GM19351 (cell line): Measurements from ENCODE around the gene FAM221A.
"Not testable (repeated sequence)": the region's sequence is repeated elsewhere in the genome, so short reads cannot be mapped to it uniquely, and the experiment has no call there.

ENCODE experiments used
- ATAC-seq: cut with Tn5 transposase; IDR thresholded peaks from one replicate; pipeline ENCODE4 v1.9.1; 2021; ENCODE audit warnings: mild to moderate bottlenecking, moderate library complexity; ENCODE audit not compliant: unreplicated experiment

The FAM221A gene

GRCh38 chr7:23698822-23699221, 18.8 kb downstream of the FAM221A start:
- no peak for ATAC-seq

GRCh38 chr7:23700046-23700445, 20.0 kb downstream of the FAM221A start:
- ATAC-seq = no peak

GRCh38 chr7:23709081-23709750, 29.2 kb downstream of the FAM221A start:
- no peak for ATAC-seq

GRCh38 chr7:23710000-23710399, 30.0 kb downstream of the FAM221A start, which contains the start of gene STK31:
Gene STK31, plus strand, starts transcription at chr7:23710219. Its CDS starts 67 bp downstream, at chr7:23710286.
- no peak for ATAC-seq

GRCh38 chr7:23712368-23713284, 32.6 kb downstream of the FAM221A start:
- no peak for ATAC-seq

- ATAC-seq = no peak
Measured at GRCh38 chr7:23713285-23714149, 33.5 kb downstream of the FAM221A start.

- ATAC-seq = no peak
Measured at GRCh38 chr7:23714150-23714464, 34.1 kb downstream of the FAM221A start.

- ATAC-seq = no peak
Measured at GRCh38 chr7:23714579-23714978, 34.6 kb downstream of the FAM221A start.

GRCh38 chr7:23715099-23715498, 35.1 kb downstream of the FAM221A start:
- no peak for ATAC-seq

GRCh38 chr7:23717788-23718187, 37.8 kb downstream of the FAM221A start:
- ATAC-seq = no peak

- no peak for ATAC-seq
Measured at GRCh38 chr7:23721456-23721855, 41.5 kb downstream of the FAM221A start.

- not testable (repeated sequence) for ATAC-seq
Measured at GRCh38 chr7:23722587-23723216, 42.7 kb downstream of the FAM221A start.

- not testable (repeated sequence) for ATAC-seq
Measured at GRCh38 chr7:23724113-23724512, 44.1 kb downstream of the FAM221A start.

- no peak for ATAC-seq
Measured at GRCh38 chr7:23742051-23742450, 62.1 kb downstream of the FAM221A start.

- ATAC-seq = no peak
Measured at GRCh38 chr7:23743226-23743625, 63.2 kb downstream of the FAM221A start.

- ATAC-seq = no peak
Measured at GRCh38 chr7:23746629-23747028, 66.6 kb downstream of the FAM221A start.

- ATAC-seq = no peak
Measured at GRCh38 chr7:23751852-23752251, 71.9 kb downstream of the FAM221A start.
